ENCODE data around the gene SLC6A14.

SLC6A14 gene

GRCh38 chrX:116436358-116436816 is at the start of gene SLC6A14:
Gene SLC6A14, plus strand, starts transcription at chrX:116436606. Its CDS starts 104 bp downstream, at chrX:116436710.
- no peak for DNase-seq (ENCODE audit: low read depth in 2 of 2)

- no peak for DNase-seq (ENCODE audit: low read depth in 2 of 2)
These were observed 40.7 kb upstream of the SLC6A14 start for GRCh38 chrX:116395752-116396151.

- DNase-seq (ENCODE audit: low read depth in 2 of 2) = no peak
These were observed 36.7 kb upstream of the SLC6A14 start for GRCh38 chrX:116399681-116400080.

- DNase-seq (ENCODE audit: low read depth in 2 of 2) = no peak
These were observed 27.2 kb upstream of the SLC6A14 start for GRCh38 chrX:116409219-116409618.

GRCh38 chrX:116413273-116413672 is 23.1 kb upstream of the SLC6A14 start:
- DNase-seq (ENCODE audit: low read depth in 2 of 2) = no peak

GRCh38 chrX:116417214-116417613 is 19.2 kb upstream of the SLC6A14 start:
- no peak for DNase-seq (ENCODE audit: low read depth in 2 of 2)

GRCh38 chrX:116417968-116418367 is 18.4 kb upstream of the SLC6A14 start:
- DNase-seq (ENCODE audit: low read depth in 2 of 2) = no peak

- no peak for DNase-seq (ENCODE audit: low read depth in 2 of 2)
These were observed 8.4 kb upstream of the SLC6A14 start for GRCh38 chrX:116427978-116428377.

GRCh38 chrX:116435597-116435996 is 809 bp upstream of the SLC6A14 start:
- no peak for DNase-seq (ENCODE audit: low read depth in 2 of 2)

GRCh38 chrX:116449156-116449555 is 12.8 kb downstream of the SLC6A14 start:
- DNase-seq (ENCODE audit: low read depth in 2 of 2) = no peak

- no peak for DNase-seq (ENCODE audit: low read depth in 2 of 2)
These were observed 26.4 kb downstream of the SLC6A14 start, which contains the start of gene CT83 for GRCh38 chrX:116462822-116463221. Gene CT83, minus strand, starts transcription at chrX:116462976. Its CDS starts 120 bp downstream, at chrX:116462856.

- no peak for DNase-seq (ENCODE audit: low read depth in 2 of 2)
These were observed 43.7 kb downstream of the SLC6A14 start for GRCh38 chrX:116480059-116480458.

- DNase-seq (ENCODE audit: low read depth in 2 of 2) = no peak
These were observed 53.7 kb downstream of the SLC6A14 start for GRCh38 chrX:116490104-116490503.

- no peak for DNase-seq (ENCODE audit: low read depth in 2 of 2)
These were observed 56.9 kb downstream of the SLC6A14 start for GRCh38 chrX:116493271-116493670.

GRCh38 chrX:116499780-116500179 is 63.4 kb downstream of the SLC6A14 start:
- no peak for DNase-seq (ENCODE audit: low read depth in 2 of 2)
